HCT116 (cell line): ENCODE results near the gene CDK18. TPM values are rescaled to one million over a fixed set of nuclear protein-coding genes. Genes with fewer than 3 reads are reported as not detected.

Experiments used
- ATAC-seq: fragments of 200-7000 bp; cut with Tn5 transposase; 2 replicates; pipeline ENCODE4 v1.9.1; 2020; ENCODE audit warnings: mild to moderate bottlenecking, moderate library complexity
- BruUV-seq: library from RNA; stranded (reverse); fragments of 400-500 nt; replicated peaks from 2 replicates; lab custom pipeline; 2021; lab: Mats Ljungman, UMichigan
- CTCF ChIA-PET: fragments of 300-600 bp; sonication (Branson Sonifier 250); formaldehyde crosslinking; loops from one replicate; lab custom pipeline; 2021; ENCODE audit warnings: antibody characterized with exemption; lab: Charles Lee
- POLR2A ChIA-PET: fragments of 300-600, 350-600 bp; sonication (Branson Sonifier 250); formaldehyde crosslinking; loops from one replicate; lab custom pipeline; 2021; ENCODE audit warnings: antibody characterized with exemption; lab: Charles Lee
- RAD21 ChIA-PET, 2 experiments: fragments of 300-600 bp; sonication (Branson Sonifier 250); formaldehyde crosslinking; loops; one replicate each; lab custom pipeline; 2023; ENCODE audit warnings: low total read pairs in 2 of 2; ENCODE audit not compliant: uncharacterized antibody in 2 of 2, unreplicated experiment in 2 of 2, low non-redundant PET in 1 of 2; lab: Charles Lee
- DNase-seq: peaks from one replicate; pipeline ENCODE4 v3.0.0-alpha.2; 2010; ENCODE audit warnings: low read depth, low spot score
- H2AFZ ChIP-seq: fragments of 200-600 bp; shearing (Covaris generic), sonication (generic); 2 replicates; pipeline ENCODE4 v1.6.1; 2017; ENCODE audit warnings: low read depth, mixed run types, mixed read lengths, antibody characterized with exemption, low read length; ENCODE audit not compliant: poor library complexity, severe bottlenecking
- H3K27ac ChIP-seq: 2 replicates; pipeline ENCODE4 v1.5.1; 2012; ENCODE audit warnings: low read depth, low read length
- H3K27me3 ChIP-seq: fragments of 200-600 bp; sonication (generic); 2 replicates; pipeline ENCODE4 v1.6.1; 2016; ENCODE audit warnings: mixed run types, low read length, mixed read lengths; ENCODE audit not compliant: insufficient read depth
- H3K36me3 ChIP-seq, 2 experiments: fragments of 200-500 bp in 1 of 2; fragments of 200-600 bp in 1 of 2; sonication (Bioruptor generic) in 1 of 2; sonication (generic) in 1 of 2; 2 replicates each; pipeline versions ENCODE4 v1.5.1 to v1.6.1; 2014 to 2016; ENCODE audit warnings: low read length in 2 of 2, inconsistent platforms in 1 of 2, mixed read lengths in 1 of 2, mixed run types in 1 of 2; ENCODE audit not compliant: insufficient read depth in 2 of 2, control insufficient read depth in 1 of 2
- H3K4me1 ChIP-seq, 2 experiments: fragments of 200-600 bp in 1 of 2; sonication (generic) in 1 of 2; 2 replicates each; pipeline versions ENCODE4 v1.5.1 to v1.6.1; 2012 to 2017; ENCODE audit warnings: low read length in 2 of 2, inconsistent platforms in 1 of 2, mild to moderate bottlenecking in 1 of 2, mixed read lengths in 1 of 2, mixed run types in 1 of 2, moderate library complexity in 1 of 2; ENCODE audit not compliant: insufficient read depth in 2 of 2, control insufficient read depth in 1 of 2
- H3K4me2 ChIP-seq: fragments of 200-600 bp; sonication (generic); 2 replicates; pipeline ENCODE4 v1.6.1; 2017; ENCODE audit warnings: mixed run types, low read length, mixed read lengths
- H3K4me3 ChIP-seq, 2 experiments: fragments of 200-600 bp in 1 of 2; sonication (generic) in 1 of 2; replicated peaks in 1 of 2; 2 replicates each; pipeline ENCODE4 v1.5.1; 2011 to 2016; ENCODE audit warnings: low read length in 2 of 2, control low read depth in 1 of 2, low read depth in 1 of 2, mild to moderate bottlenecking in 1 of 2, mixed read lengths in 1 of 2, mixed run types in 1 of 2
- H3K79me2 ChIP-seq: fragments of 200-600 bp; sonication (generic); 2 replicates; pipeline ENCODE4 v1.6.1; 2017; ENCODE audit warnings: mild to moderate bottlenecking, mixed run types, low read length, moderate library complexity, mixed read lengths; ENCODE audit not compliant: insufficient read depth
- H3K9ac ChIP-seq: fragments of 200-600 bp; sonication (generic); 2 replicates; pipeline ENCODE4 v1.6.1; 2016; ENCODE audit warnings: low read length, mixed read lengths
- H3K9me2 ChIP-seq: fragments of 200-600 bp; sonication (generic), shearing (Covaris generic); 2 replicates; pipeline ENCODE4 v1.6.1; 2017; ENCODE audit warnings: mixed run types, mild to moderate bottlenecking, moderate library complexity; ENCODE audit not compliant: insufficient read depth
- H3K9me3 ChIP-seq, 2 experiments: fragments of 200-500 bp in 1 of 2; fragments of 200-600 bp in 1 of 2; sonication (Bioruptor generic) in 1 of 2; sonication (generic) in 1 of 2; 2 replicates each; pipeline ENCODE4 v1.6.1; 2014 to 2017; ENCODE audit warnings: low read length in 2 of 2, mixed read lengths in 2 of 2, inconsistent platforms in 1 of 2, low read depth in 1 of 2, mild to moderate bottlenecking in 1 of 2, mixed run types in 1 of 2, moderate library complexity in 1 of 2; ENCODE audit not compliant: control insufficient read depth in 1 of 2, insufficient read depth in 1 of 2
- H4K20me1 ChIP-seq: fragments of 200-600 bp; sonication (generic), shearing (Covaris generic); 2 replicates; pipeline ENCODE4 v1.6.1; 2017; ENCODE audit warnings: mixed run types, mild to moderate bottlenecking, moderate library complexity; ENCODE audit not compliant: insufficient read depth
- FOSL1 ChIP-seq: IDR thresholded peaks from 2 replicates; pipeline ENCODE4 v1.6.1; 2012; ENCODE audit warnings: low read depth
- MAX ChIP-seq: IDR thresholded peaks from 2 replicates; pipeline ENCODE4 v1.6.1; 2012
- POLR2AphosphoS5 ChIP-seq: IDR thresholded peaks from 2 replicates; pipeline ENCODE4 v1.6.1; 2011; ENCODE audit warnings: mild to moderate bottlenecking, low read depth, low read length, moderate library complexity
- RAD21 ChIP-seq: IDR thresholded peaks from 2 replicates; pipeline ENCODE4 v1.6.1; 2012; ENCODE audit warnings: low read depth, mild to moderate bottlenecking
- SP1 ChIP-seq: IDR thresholded peaks from 2 replicates; pipeline ENCODE4 v1.6.1; 2012; ENCODE audit warnings: low read depth
- YY1 ChIP-seq: IDR thresholded peaks from 2 replicates; pipeline ENCODE4 v1.6.1; 2011; ENCODE audit warnings: low read length, low read depth, moderate library complexity, mild to moderate bottlenecking; ENCODE audit not compliant: insufficient replicate concordance; ENCODE audit errors: extremely low read depth
- intact Hi-C: fragments of 100-400 bp; cut with micrococcal nuclease; formaldehyde crosslinking; loops from 2 replicates; pipeline ENCODE4 v1.10.0; 2022
- total RNA-seq: library from RNA; stranded (reverse); gene quantifications from one replicate; pipeline ENCODE4 v1.2.1, GENCODE V29; 2021; ENCODE audit not compliant: unreplicated experiment
- TF ChIP-seq, protein P1 (sequence below): IDR thresholded peaks from 2 replicates; pipeline ENCODE4 v1.6.1; 2011; ENCODE audit warnings: mild to moderate bottlenecking, low read length, moderate library complexity; ENCODE audit not compliant: insufficient replicate concordance; ENCODE audit errors: extremely low read depth
- TF ChIP-seq, protein P2 (sequence below): IDR thresholded peaks from 2 replicates; pipeline ENCODE4 v1.6.1; 2012; ENCODE audit warnings: low read depth

The CDK18 gene
- total RNA-seq, 1 experiment from 2014 or later = 32.0 TPM

DNA sequence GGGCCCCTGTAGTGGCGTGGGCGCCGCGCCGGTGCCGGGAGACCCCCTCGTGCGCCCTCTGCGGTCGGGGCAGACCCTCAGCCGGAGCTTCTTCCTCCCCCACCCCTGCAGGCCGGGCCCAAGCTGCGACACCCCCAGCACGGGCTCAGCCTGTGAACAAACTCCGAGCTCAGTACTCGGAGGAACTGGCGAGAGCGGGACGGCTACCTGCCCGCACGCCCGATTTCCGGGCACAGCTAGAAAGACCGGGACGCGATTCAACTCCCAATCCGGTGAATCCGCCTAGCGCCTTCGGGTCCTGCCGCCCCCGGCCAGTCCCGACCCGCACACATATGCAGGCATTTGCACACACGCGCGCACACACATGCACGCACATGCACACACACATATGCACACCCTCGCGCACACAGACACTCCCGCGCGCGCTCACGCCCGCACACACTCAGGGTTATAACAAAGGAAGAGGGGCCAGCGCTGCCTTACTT lies 48.0 kb upstream of the CDK18 start:
- Histone ChIP-seq H3K9me3 (no peaks in the 10 kb centered on the region), H3K36me3 (no peaks in the 10 kb centered on the region), H3K27me3 (peaks cover 11% of the 10 kb centered on the region; the same call in 1 of the 2 replicates), H3K4me2 (peak overlapping the region; percentile 86), H3K4me1 (peaks cover 14 to 47% of the 10 kb centered on the region in 2 experiments), H3K79me2 (no peaks in the 10 kb centered on the region), H3K27ac (no peak overlapping the region; the same call in 1 of the 2 replicates), H2AFZ (peak overlapping the region; percentile 76), H3K9me2 (no peaks in the 10 kb centered on the region), H4K20me1 (no peaks in the 10 kb centered on the region), H3K9ac (peak overlapping the region; percentile 48; the same call in 1 of the 2 replicates), H3K4me3 (peak overlapping the region; percentile 45 to 60)
- peak; percentile 34 for ATAC-seq
- TF ChIP-seq, protein P1, sequence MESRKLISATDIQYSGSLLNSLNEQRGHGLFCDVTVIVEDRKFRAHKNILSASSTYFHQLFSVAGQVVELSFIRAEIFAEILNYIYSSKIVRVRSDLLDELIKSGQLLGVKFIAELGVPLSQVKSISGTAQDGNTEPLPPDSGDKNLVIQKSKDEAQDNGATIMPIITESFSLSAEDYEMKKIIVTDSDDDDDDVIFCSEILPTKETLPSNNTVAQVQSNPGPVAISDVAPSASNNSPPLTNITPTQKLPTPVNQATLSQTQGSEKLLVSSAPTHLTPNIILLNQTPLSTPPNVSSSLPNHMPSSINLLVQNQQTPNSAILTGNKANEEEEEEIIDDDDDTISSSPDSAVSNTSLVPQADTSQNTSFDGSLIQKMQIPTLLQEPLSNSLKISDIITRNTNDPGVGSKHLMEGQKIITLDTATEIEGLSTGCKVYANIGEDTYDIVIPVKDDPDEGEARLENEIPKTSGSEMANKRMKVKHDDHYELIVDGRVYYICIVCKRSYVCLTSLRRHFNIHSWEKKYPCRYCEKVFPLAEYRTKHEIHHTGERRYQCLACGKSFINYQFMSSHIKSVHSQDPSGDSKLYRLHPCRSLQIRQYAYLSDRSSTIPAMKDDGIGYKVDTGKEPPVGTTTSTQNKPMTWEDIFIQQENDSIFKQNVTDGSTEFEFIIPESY = no peak
- TF ChIP-seq MAX (no peak), RAD21 (no peak), FOSL1 (no peak), SP1 (no peak), YY1 (no peak), POLR2AphosphoS5 (no peak)
- TF ChIP-seq, protein P2, sequence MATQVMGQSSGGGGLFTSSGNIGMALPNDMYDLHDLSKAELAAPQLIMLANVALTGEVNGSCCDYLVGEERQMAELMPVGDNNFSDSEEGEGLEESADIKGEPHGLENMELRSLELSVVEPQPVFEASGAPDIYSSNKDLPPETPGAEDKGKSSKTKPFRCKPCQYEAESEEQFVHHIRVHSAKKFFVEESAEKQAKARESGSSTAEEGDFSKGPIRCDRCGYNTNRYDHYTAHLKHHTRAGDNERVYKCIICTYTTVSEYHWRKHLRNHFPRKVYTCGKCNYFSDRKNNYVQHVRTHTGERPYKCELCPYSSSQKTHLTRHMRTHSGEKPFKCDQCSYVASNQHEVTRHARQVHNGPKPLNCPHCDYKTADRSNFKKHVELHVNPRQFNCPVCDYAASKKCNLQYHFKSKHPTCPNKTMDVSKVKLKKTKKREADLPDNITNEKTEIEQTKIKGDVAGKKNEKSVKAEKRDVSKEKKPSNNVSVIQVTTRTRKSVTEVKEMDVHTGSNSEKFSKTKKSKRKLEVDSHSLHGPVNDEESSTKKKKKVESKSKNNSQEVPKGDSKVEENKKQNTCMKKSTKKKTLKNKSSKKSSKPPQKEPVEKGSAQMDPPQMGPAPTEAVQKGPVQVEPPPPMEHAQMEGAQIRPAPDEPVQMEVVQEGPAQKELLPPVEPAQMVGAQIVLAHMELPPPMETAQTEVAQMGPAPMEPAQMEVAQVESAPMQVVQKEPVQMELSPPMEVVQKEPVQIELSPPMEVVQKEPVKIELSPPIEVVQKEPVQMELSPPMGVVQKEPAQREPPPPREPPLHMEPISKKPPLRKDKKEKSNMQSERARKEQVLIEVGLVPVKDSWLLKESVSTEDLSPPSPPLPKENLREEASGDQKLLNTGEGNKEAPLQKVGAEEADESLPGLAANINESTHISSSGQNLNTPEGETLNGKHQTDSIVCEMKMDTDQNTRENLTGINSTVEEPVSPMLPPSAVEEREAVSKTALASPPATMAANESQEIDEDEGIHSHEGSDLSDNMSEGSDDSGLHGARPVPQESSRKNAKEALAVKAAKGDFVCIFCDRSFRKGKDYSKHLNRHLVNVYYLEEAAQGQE = no peak
- DNase-seq = no peak
- no TSS peak for BruUV-seq
- POLR2A ChIA-PET = interaction anchor here (1.0 kb wide), 1 partner anchor 18 kb away, joined by 4 read pairs; no protein-coding TSS in a partner anchor
- intact Hi-C loops = no loop called here
- CTCF ChIA-PET = interaction anchor here (1.0 to 2.9 kb wide), 3 partner anchors 15 to 29 kb away, joined by 3 to 11 read pairs (median 4); no protein-coding TSS in a partner anchor
- RAD21 ChIA-PET = interaction anchor here in 1 of 2 experiments (0.7 kb wide), 2 partner anchors 15 to 29 kb away, joined by 3 to 5 read pairs; no protein-coding TSS in a partner anchor
